GM15510 (cell line): ENCODE data around the gene RGS11.

Experiments used
- POLR2A ChIP-seq: IDR thresholded peaks from 3 replicates; pipeline ENCODE4 v1.6.1; 2011; ENCODE audit warnings: borderline replicate concordance; ENCODE audit not compliant: insufficient read length; ENCODE audit errors: extremely low read depth

Gene RGS11

GRCh38 chr16:239948-240277 is 35.8 kb downstream of the RGS11 start:
- TF ChIP-seq POLR2A, result no peak

- peak; percentile 97 for TF ChIP-seq POLR2A
Measured at GRCh38 chr16:234468-235305, 41.1 kb downstream of the RGS11 start, which contains the start of gene FAM234A. Gene FAM234A (plus strand): TSS chr16:234821. CDS start chr16:254414, 19,593 bp downstream.

GRCh38 chr16:230949-231348 is 44.8 kb downstream of the RGS11 start:
- TF ChIP-seq POLR2A, result no peak

- TF ChIP-seq POLR2A, result no peak
Measured at GRCh38 chr16:229731-230281, 45.9 kb downstream of the RGS11 start.

GRCh38 chr16:228852-229730 is 46.7 kb downstream of the RGS11 start, which contains the start of gene LUC7L:
Gene LUC7L (minus strand): TSS chr16:229449. CDS start chr16:229339, 110 bp downstream.
- peak; percentile 99 for TF ChIP-seq POLR2A

GRCh38 chr16:228151-228851 is 47.4 kb downstream of the RGS11 start:
- TF ChIP-seq POLR2A, result no peak

- no peak for TF ChIP-seq POLR2A
Measured at GRCh38 chr16:220021-220420, 55.7 kb downstream of the RGS11 start.
